Activated T-cell treated with anti-CD3 and anti-CD28 coated beads, Interleukin-2, amount 50 U/mL, for 48 hours (primary cell): ENCODE data around the gene SCGB1C1.
"Not testable (repeated sequence)": the region's sequence is repeated elsewhere in the genome, so short reads cannot be mapped to it uniquely, and the experiment has no call there.

Source experiments
- DNase-seq, 2 experiments: peaks; one replicate each; pipeline ENCODE4 v3.0.0-alpha.2; 2020

SCGB1C1 gene

GRCh38 chr11:220641-221215 lies 27.9 kb downstream of the SCGB1C1 start:
- DNase-seq: not testable (repeated sequence)

- no peak for DNase-seq
Measured at GRCh38 chr11:221539-221938, 28.7 kb downstream of the SCGB1C1 start.

- DNase-seq: no peak
Measured at GRCh38 chr11:221998-222789, 29.3 kb downstream of the SCGB1C1 start.

- DNase-seq: no peak
Measured at GRCh38 chr11:223026-223789, 30.3 kb downstream of the SCGB1C1 start.

GRCh38 chr11:223884-224283 lies 31.0 kb downstream of the SCGB1C1 start:
- DNase-seq: no peak

- no peak for DNase-seq
Measured at GRCh38 chr11:224424-224823, 31.5 kb downstream of the SCGB1C1 start.

- peak in 1 of 2 experiments; percentile 24 for DNase-seq
Measured at GRCh38 chr11:225734-226453, 33.0 kb downstream of the SCGB1C1 start.

- no peak for DNase-seq
Measured at GRCh38 chr11:227824-228379, 35.0 kb downstream of the SCGB1C1 start.

- no peak for DNase-seq
Measured at GRCh38 chr11:230431-230830, 37.6 kb downstream of the SCGB1C1 start.

- no peak for DNase-seq
Measured at GRCh38 chr11:232783-233565, 40.1 kb downstream of the SCGB1C1 start.

- DNase-seq: no peak
Measured at GRCh38 chr11:235180-235579, 42.3 kb downstream of the SCGB1C1 start.

GRCh38 chr11:235609-235996 lies 42.7 kb downstream of the SCGB1C1 start:
- no peak for DNase-seq

GRCh38 chr11:235997-236773 lies 43.3 kb downstream of the SCGB1C1 start, which contains the start of gene SIRT3:
SIRT3 (minus strand) TSS chr11:236342; CDS start chr11:236328, 14 bp downstream.
- DNase-seq: peak; percentile 79 to 81

GRCh38 chr11:236774-237767 lies 44.2 kb downstream of the SCGB1C1 start, which contains the start of gene PSMD13:
PSMD13 (plus strand) TSS chr11:236976; CDS start chr11:237050, 74 bp downstream.
- peak; percentile 91 to 95 for DNase-seq

GRCh38 chr11:238346-238745 lies 45.5 kb downstream of the SCGB1C1 start:
- DNase-seq: not testable (repeated sequence)

GRCh38 chr11:240315-240714 lies 47.4 kb downstream of the SCGB1C1 start:
- no peak for DNase-seq

GRCh38 chr11:241634-242033 lies 48.8 kb downstream of the SCGB1C1 start:
- no peak for DNase-seq
